ENCODE results near the gene TRMT44. TPM values are rescaled to one million over a fixed set of nuclear protein-coding genes. Genes with fewer than 3 reads are reported as not detected.

The TRMT44 gene
- total and polyA plus RNA-seq, 8 donors: 1.8 to 39.7 (median 8.4) TPM

DNA sequence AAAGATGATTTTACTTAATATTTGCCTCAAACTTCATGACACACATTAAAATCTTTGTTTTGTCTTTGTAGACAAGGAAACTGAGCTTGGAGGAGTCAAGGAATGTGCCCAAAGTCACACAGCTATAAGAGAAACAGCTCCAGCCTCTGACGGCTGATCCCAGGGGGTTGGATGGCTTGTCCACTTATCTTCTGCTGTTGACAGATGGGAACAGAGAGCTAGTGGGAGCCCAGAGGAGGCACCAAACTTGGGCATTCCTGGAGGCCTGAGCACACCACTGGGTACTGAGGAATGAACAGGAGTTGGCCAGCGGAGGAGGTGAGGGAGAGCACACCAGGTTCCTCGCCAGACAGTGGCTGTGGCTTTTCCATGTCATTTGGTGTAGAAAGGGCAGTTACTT, 83.2 kb downstream of the TRMT44 start:
- no peaks in the 10 kb centered on the region for H3K4me1 ChIP-seq
- no peaks in the 10 kb centered on the region for H3K27me3 ChIP-seq
- WGBS, 5 donors: 74 to 82% (median 78%) methylated on average over 3 of the region's 3 CpGs
- H3K9me3 ChIP-seq: peaks cover 0 to 22% (median 17%) of the 10 kb centered on the region in 4 donors
- H3K36me3 ChIP-seq: no peaks in the 10 kb centered on the region
- H3K4me3 ChIP-seq: no peak overlapping the region
- no peak for DNase-seq
- intact Hi-C loops (cut with DNase I; ENCODE audit: low total_unique reads): no loop called here
- TF ChIP-seq EP300 (IDR thresholded peaks at IDR 0.05): no peak
- TF ChIP-seq POLR2AphosphoS5 (IDR thresholded peaks at IDR 0.05): no peak
- TF ChIP-seq, protein P1, sequence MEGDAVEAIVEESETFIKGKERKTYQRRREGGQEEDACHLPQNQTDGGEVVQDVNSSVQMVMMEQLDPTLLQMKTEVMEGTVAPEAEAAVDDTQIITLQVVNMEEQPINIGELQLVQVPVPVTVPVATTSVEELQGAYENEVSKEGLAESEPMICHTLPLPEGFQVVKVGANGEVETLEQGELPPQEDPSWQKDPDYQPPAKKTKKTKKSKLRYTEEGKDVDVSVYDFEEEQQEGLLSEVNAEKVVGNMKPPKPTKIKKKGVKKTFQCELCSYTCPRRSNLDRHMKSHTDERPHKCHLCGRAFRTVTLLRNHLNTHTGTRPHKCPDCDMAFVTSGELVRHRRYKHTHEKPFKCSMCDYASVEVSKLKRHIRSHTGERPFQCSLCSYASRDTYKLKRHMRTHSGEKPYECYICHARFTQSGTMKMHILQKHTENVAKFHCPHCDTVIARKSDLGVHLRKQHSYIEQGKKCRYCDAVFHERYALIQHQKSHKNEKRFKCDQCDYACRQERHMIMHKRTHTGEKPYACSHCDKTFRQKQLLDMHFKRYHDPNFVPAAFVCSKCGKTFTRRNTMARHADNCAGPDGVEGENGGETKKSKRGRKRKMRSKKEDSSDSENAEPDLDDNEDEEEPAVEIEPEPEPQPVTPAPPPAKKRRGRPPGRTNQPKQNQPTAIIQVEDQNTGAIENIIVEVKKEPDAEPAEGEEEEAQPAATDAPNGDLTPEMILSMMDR (IDR thresholded peaks at IDR 0.05): no peak
- TF ChIP-seq POLR2A (IDR thresholded peaks at IDR 0.05): no peak
- H3K27ac ChIP-seq: no peak overlapping the region

DNA sequence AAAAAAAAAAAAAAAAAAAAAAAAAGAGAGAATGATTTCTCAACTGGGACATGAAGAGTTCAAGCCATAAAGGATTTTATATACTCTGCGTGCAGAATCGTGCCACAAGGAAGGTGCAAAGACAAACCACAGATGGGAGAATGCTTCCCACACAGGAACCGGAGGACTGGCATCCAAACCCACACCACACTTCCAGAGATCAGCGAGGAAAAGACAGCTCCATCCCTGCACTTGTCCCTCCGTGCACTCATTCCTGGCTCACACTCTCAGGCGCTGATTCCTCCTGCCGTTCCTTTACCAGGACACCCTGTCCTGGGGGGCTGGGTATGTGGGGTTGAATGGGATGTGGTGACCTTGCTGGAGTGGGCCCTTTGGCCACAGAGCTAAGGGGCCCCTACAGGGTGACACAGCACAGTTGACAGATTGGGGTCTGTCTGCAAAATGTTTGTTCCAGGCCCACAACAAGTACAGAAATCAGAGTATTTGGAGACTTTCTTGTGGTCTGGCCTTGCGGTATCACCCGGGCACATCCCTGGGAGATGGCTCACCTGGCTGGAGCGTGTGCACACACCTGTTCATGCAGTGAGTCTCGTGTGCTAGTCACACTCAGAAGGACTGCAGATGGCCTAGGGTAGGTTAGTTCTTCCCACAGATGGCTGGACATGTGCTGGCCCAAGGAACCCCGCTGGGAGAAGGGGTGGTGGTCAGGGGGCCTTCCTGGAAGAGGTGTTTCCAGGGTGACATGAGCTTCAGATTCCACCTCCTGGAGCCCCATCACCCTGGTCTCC, 84.2 kb downstream of the TRMT44 start:
- H3K9me3 ChIP-seq: peaks cover 0 to 22% (median 17%) of the 10 kb centered on the region in 4 donors
- intact Hi-C loops (cut with DNase I; ENCODE audit: low total_unique reads): no loop called here
- no peak for DNase-seq
- H3K27ac ChIP-seq: no peak overlapping the region
- no peaks in the 10 kb centered on the region for H3K36me3 ChIP-seq
- no peaks in the 10 kb centered on the region for H3K4me1 ChIP-seq
- no peak for TF ChIP-seq EP300 (IDR thresholded peaks at IDR 0.05)
- TF ChIP-seq POLR2A (IDR thresholded peaks at IDR 0.05): no peak
- no peak for TF ChIP-seq POLR2AphosphoS5 (IDR thresholded peaks at IDR 0.05)
- TF ChIP-seq, protein P1 (IDR thresholded peaks at IDR 0.05): no peak
- no peaks in the 10 kb centered on the region for H3K27me3 ChIP-seq
- WGBS, 5 donors: 80 to 87% (median 85%) methylated on average over 9 to 12 of the region's 12 CpGs
- H3K4me3 ChIP-seq: no peak overlapping the region

DNA sequence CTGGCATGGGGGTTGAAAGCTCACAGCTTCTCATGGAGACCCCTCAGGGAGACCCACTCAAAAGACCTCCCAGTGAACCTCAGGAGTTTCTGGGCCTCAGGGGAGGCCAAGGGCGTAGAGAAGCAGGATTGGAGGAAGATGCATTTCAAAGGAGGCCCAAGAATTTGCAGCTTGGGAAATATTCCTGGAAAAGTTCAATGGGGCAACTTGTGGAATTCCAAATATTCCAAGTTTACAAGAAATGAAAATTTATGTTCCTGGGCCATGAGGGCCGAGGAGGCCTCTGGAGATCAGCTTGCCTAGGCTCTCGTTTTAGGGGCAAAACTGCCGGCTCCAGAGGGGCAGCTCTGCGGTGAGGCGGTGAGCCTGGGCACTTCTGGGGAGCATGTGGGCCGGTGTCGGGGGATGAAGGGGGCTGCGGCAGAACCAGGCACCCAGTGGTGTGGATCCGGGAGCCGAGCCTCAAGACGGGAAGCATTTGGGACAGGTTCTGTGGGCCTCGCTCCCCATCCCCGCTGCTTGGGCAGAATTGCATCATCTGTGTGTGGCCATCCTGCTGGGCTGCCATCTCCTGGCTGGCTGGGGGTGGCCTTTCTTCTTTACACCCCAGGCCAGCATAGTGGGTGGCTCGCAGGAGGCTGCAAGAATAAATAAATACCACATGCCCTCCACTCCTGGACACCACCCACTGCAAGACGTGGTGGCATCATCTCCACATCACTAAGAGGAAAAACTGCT, 85.0 kb downstream of the TRMT44 start:
- H3K4me3 ChIP-seq: no peak overlapping the region
- intact Hi-C loops (cut with DNase I; ENCODE audit: low total_unique reads): no loop called here
- H3K9me3 ChIP-seq: peaks cover 0 to 15% (median 12%) of the 10 kb centered on the region in 4 donors
- no peaks in the 10 kb centered on the region for H3K27me3 ChIP-seq
- DNase-seq: peak in 1 of 2 donors; percentile 24
- no peaks in the 10 kb centered on the region for H3K36me3 ChIP-seq
- TF ChIP-seq EP300 (IDR thresholded peaks at IDR 0.05): no peak
- no peak for TF ChIP-seq POLR2A (IDR thresholded peaks at IDR 0.05)
- TF ChIP-seq POLR2AphosphoS5 (IDR thresholded peaks at IDR 0.05): no peak
- TF ChIP-seq, protein P1 (IDR thresholded peaks at IDR 0.05): no peak
- H3K4me1 ChIP-seq: no peaks in the 10 kb centered on the region
- WGBS, 5 donors: 63 to 80% (median 73%) methylated on average over 8 to 16 of the region's 16 CpGs
- H3K27ac ChIP-seq: no peak overlapping the region

Small RNA genes within 50 kb of the gene (small RNA-seq; reads per million reads assigned to genes)
- 1.7 to 6.3 (median 2.3) reads per million in 4 donors for gene RNA5SP152

Other genes with a start within 250 kb of the TRMT44 start
- gene SH3TC1, start 241.5 kb upstream of the TRMT44 start, total RNA-seq: 10 to 100 TPM; 22.8 to 96.2 (median 52.5) TPM
- 10 to 100 TPM; 12.0 to 18.2 (median 13.9) TPM for gene SH3TC1, start 241.5 kb upstream of the TRMT44 start, polyA plus RNA-seq
- gene HTRA3, start 171.0 kb upstream of the TRMT44 start, total RNA-seq: 10 to 100 TPM; 15.6 to 26.8 (median 24.6) TPM
- gene HTRA3, start 171.0 kb upstream of the TRMT44 start, polyA plus RNA-seq: 1 to 10 TPM; 6.6 to 9.9 (median 7.9) TPM
- gene ACOX3, start 54 bp upstream of the TRMT44 start, total RNA-seq: 10 to 100 TPM; 23.3 to 45.5 (median 37.9) TPM
- gene ACOX3, start 54 bp upstream of the TRMT44 start, polyA plus RNA-seq: 10 to 100 TPM; 13.5 to 43.7 (median 22.4) TPM
- gene GPR78, start 139.6 kb downstream of the TRMT44 start, total RNA-seq: under 1 TPM in 1 of 5 donors, not detected in 4; 0.55 TPM
- gene GPR78, start 139.6 kb downstream of the TRMT44 start, polyA plus RNA-seq: 1 to 10 TPM in 1 of 3 donors, under 1 TPM in 1, not detected in 1; 0.31 to 2.3 TPM
- gene CPZ, start 152.0 kb downstream of the TRMT44 start, total RNA-seq: 10 to 100 TPM in 1 of 5 donors, 1 to 10 TPM in 2, not detected in 2; 2.3 to 13.2 (median 4.3) TPM
- gene CPZ, start 152.0 kb downstream of the TRMT44 start, polyA plus RNA-seq: 1 to 10 TPM in 1 of 3 donors, under 1 TPM in 2; 0.25 to 7.5 (median 0.92) TPM

All from stomach (tissue), 9 donors.